Right renal pelvis (tissue), 4 donors: Measurements from ENCODE around the gene CTIF. TPM values are rescaled to one million over a fixed set of nuclear protein-coding genes. Genes with fewer than 3 reads are reported as not detected.

ENCODE experiments used
- DNase-seq, 4 donors: peaks; one replicate each; pipeline ENCODE4 v3.0.0-alpha.2; 2013; ENCODE audit warnings: low read depth in 4 of 4, low spot score in 3 of 4, missing footprints in 1 of 4
- polyA plus RNA-seq, 4 donors: library from polyadenylated mRNA; unstranded; fragments of 120-200 nt; gene quantifications; one replicate each; pipeline ENCODE4 v1.2.1, GENCODE V29; 2013; ENCODE audit not compliant: insufficient read length in 4 of 4

The CTIF gene
- polyA plus RNA-seq, 4 donors = 19.1 to 21.8 (median 21.7) TPM

GRCh38 chr18:48721312-48721711, 182.5 kb downstream of the CTIF start:
- DNase-seq = no peak

- no peak for DNase-seq
Measured at GRCh38 chr18:48723016-48723415, 184.2 kb downstream of the CTIF start.

GRCh38 chr18:48723837-48724236, 185.0 kb downstream of the CTIF start:
- DNase-seq = no peak

GRCh38 chr18:48724442-48724841, 185.6 kb downstream of the CTIF start:
- DNase-seq = no peak

- DNase-seq = no peak
Measured at GRCh38 chr18:48724939-48725338, 186.1 kb downstream of the CTIF start.

GRCh38 chr18:48725562-48725961, 186.7 kb downstream of the CTIF start:
- no peak for DNase-seq

- DNase-seq = no peak
Measured at GRCh38 chr18:48727681-48728080, 188.8 kb downstream of the CTIF start.

- DNase-seq = no peak
Measured at GRCh38 chr18:48728204-48728833, 189.5 kb downstream of the CTIF start.

- DNase-seq = no peak
Measured at GRCh38 chr18:48729404-48729803, 190.6 kb downstream of the CTIF start.

- DNase-seq = no peak
Measured at GRCh38 chr18:48730010-48730409, 191.2 kb downstream of the CTIF start.

- DNase-seq = no peak
Measured at GRCh38 chr18:48732767-48733424, 194.1 kb downstream of the CTIF start.

- no peak for DNase-seq
Measured at GRCh38 chr18:48733643-48734253, 194.9 kb downstream of the CTIF start.

- no peak for DNase-seq
Measured at GRCh38 chr18:48734460-48734859, 195.6 kb downstream of the CTIF start.

GRCh38 chr18:48735080-48735676, 196.3 kb downstream of the CTIF start:
- DNase-seq = no peak

- no peak for DNase-seq
Measured at GRCh38 chr18:48735681-48736255, 196.9 kb downstream of the CTIF start.

GRCh38 chr18:48736321-48737260, 197.8 kb downstream of the CTIF start:
- DNase-seq = no peak

GRCh38 chr18:48739266-48740067, 200.6 kb downstream of the CTIF start:
- DNase-seq = no peak

- DNase-seq = no peak
Measured at GRCh38 chr18:48740068-48740440, 201.2 kb downstream of the CTIF start.

GRCh38 chr18:48740851-48741485, 202.1 kb downstream of the CTIF start:
- no peak for DNase-seq
